ENCODE measurements around the gene ADGRF5. TPM values are rescaled to one million over a fixed set of nuclear protein-coding genes. Genes with fewer than 3 reads are reported as not detected.

The ADGRF5 gene
- total and polyA plus RNA-seq, 2 experiments from 2014 or later, result not detected

GRCh38 chr6:46894433-46894832 is 27.3 kb downstream of the ADGRF5 start:
- no peak overlapping the region for H3K27ac Mint-ChIP-seq
- Histone ChIP-seq H3K9me2 (ENCODE audit: insufficient read depth) (peaks cover 3% of the 10 kb centered on the region; the same call in 1 of the 2 replicates), H3K4me3 (no peak overlapping the region), H4K20me1 (replicated peaks; ENCODE audit: insufficient read depth) (no peaks in the 10 kb centered on the region), H3K36me3 (ENCODE audit: insufficient read depth) (no peaks in the 10 kb centered on the region), H3K27me3 (ENCODE audit: insufficient read depth) (no peaks in the 10 kb centered on the region), H3K4me1 (ENCODE audit: insufficient read depth) (no peaks in the 10 kb centered on the region), H3F3A (replicated peaks; ENCODE audit: low read depth) (no peaks in the 10 kb centered on the region), H2AFZ (no peak overlapping the region), H3K27ac (ENCODE audit: low read depth) (no peak overlapping the region), H3K4me2 (no peak overlapping the region), H3K79me2 (replicated peaks; ENCODE audit: insufficient read depth) (no peaks in the 10 kb centered on the region)
- TF ChIP-seq ZNF462 (CRISPR knock-in tag; IDR thresholded peaks at IDR 0.05) (no peak), NANOG (IDR thresholded peaks at IDR 0.05; ENCODE audit: borderline replicate concordance) (no peak), POLR2AphosphoS5 (IDR thresholded peaks at IDR 0.05; ENCODE audit: low read depth) (no peak), JUNB (IDR thresholded peaks at IDR 0.05; ENCODE audit: unreplicated experiment) (no peak), ZNF114 (CRISPR knock-in tag; IDR thresholded peaks at IDR 0.05) (no peak), ZNF331 (CRISPR knock-in tag; IDR thresholded peaks at IDR 0.05; ENCODE audit: low read depth) (no peak), CTCF (conservative IDR thresholded peaks at IDR 0.05; ENCODE audit: low read depth in 2 of 2) (no peak), CREB1 (CRISPR knock-in tag; IDR thresholded peaks at IDR 0.05; ENCODE audit: low read depth) (no peak), EZH2phosphoT487 (IDR thresholded peaks at IDR 0.05; ENCODE audit: unreplicated experiment) (no peak), REST (IDR thresholded peaks at IDR 0.05; ENCODE audit: unreplicated experiment) (no peak), EZH2 (IDR thresholded peaks at IDR 0.05; ENCODE audit: low read depth, unreplicated experiment) (no peak), STAT1 (IDR thresholded peaks at IDR 0.05; ENCODE audit: unreplicated experiment) (no peak), ETS1 (IDR thresholded peaks at IDR 0.05) (no peak)
- no peak for ATAC-seq
- no peak for DNase-seq (ENCODE audit: low spot score)
- no peak overlapping the region for H3K4me3 Mint-ChIP-seq
- H3K4me1 Mint-ChIP-seq, result peaks cover 10% of the 10 kb centered on the region
- H3K36me3 Mint-ChIP-seq (ENCODE audit: low read depth), result no peaks in the 10 kb centered on the region
- no peaks in the 10 kb centered on the region for H3K27me3 Mint-ChIP-seq (ENCODE audit: insufficient read depth, low read depth, poor library complexity)
- H3K9me3 Mint-ChIP-seq, result no peaks in the 10 kb centered on the region

Data from GM23338 (cell line).